NK-92 (cell line): ENCODE data around the gene LPIN3.

Experiments used
- DNase-seq: peaks from one replicate; lab custom pipeline; 2025; ENCODE audit not compliant: unreplicated experiment; lab: John Stamatoyannopoulos, UW

Gene LPIN3

GRCh38 chr20:41390889-41391288 lies 50.3 kb downstream of the LPIN3 start:
- no peak for DNase-seq

DNA sequence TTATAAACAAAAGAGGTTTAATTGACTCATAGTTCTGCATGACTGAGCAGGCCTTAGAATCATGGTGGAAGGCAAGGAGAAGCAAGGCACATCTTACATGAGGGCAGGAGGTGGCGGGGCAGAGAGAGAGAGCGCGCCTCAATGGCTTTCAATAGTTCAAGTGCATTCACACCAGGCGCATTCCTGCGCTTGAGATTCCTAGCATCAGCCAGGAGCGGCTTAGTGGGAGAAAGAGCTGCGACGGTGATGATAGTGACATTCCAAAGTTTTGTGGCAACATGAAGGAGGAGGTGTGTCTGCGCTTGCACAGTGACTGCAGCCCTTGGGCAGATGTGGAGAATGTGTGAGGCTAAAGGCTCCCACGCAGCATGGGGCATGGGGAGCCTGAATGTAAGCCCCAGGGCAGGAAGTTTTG lies 51.0 kb downstream of the LPIN3 start:
- DNase-seq = no peak

GRCh38 chr20:41392295-41392694 lies 51.7 kb downstream of the LPIN3 start:
- no peak for DNase-seq

DNA sequence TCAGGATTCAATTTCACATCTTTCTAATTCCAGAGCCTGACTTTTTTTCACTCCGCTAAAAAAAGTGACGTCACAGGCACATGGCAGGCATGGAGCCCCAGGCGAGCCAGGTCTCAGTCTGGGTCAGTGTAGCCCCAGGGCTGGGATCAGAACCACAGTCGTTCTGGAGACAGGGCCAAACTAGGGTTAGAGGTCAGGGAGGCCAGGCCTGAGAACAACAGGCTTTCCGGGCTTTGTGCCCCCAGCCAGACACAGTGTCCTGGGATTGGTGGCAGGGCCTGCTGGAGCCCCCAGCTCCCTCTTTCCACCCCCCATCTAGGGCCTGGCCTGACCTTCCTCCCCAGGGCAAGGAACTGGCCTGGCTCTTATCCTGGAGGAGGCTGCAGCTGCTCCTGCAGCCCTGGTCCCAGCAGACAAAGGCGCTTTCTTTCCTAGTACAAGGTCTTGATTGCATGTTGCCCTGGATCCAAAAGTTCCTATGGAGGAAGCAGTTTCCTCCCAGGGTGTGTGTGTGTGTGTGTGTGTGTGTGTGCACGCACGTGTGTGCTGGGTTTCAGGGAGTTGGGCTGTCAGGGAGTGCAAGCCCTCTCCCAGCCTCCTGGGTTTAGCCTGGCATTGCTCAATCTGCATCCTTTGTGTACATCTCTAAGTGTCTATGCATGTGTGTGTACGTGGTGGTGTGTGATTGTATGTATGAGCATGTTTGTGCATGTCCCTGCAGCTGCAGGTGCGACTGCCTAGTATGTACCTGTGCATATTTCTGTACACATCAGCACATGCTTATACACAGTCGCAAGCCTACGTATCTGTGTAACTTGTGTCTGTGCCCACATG lies 52.5 kb downstream of the LPIN3 start:
- DNase-seq = no peak

GRCh38 chr20:41393705-41394066 lies 53.1 kb downstream of the LPIN3 start:
- no peak for DNase-seq

DNA sequence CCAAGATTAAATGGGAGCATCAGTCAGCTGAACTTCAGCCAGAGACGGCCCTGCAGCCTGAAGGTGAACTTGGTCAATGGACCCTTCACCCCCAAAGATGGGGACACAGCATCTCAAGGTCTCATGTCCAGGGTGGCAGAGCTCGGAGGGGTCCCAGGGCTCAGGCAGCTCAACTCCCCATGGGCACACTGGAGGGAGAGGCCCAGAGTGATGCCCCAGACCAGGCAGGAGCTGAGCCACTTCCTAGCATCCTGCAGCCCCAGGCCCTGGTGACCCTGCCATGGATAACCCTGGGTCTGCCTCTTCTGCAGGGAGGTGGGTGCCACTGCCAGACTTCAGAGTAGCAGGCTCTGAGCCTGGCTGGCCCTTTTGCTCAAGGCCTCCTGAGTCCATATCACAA lies 53.5 kb downstream of the LPIN3 start:
- DNase-seq = no peak

GRCh38 chr20:41394931-41395666 lies 54.5 kb downstream of the LPIN3 start:
- no peak for DNase-seq

- no peak for DNase-seq
These were observed 55.3 kb downstream of the LPIN3 start for GRCh38 chr20:41395667-41396664.

- no peak for DNase-seq
These were observed 57.8 kb downstream of the LPIN3 start for GRCh38 chr20:41398408-41398807.

DNA sequence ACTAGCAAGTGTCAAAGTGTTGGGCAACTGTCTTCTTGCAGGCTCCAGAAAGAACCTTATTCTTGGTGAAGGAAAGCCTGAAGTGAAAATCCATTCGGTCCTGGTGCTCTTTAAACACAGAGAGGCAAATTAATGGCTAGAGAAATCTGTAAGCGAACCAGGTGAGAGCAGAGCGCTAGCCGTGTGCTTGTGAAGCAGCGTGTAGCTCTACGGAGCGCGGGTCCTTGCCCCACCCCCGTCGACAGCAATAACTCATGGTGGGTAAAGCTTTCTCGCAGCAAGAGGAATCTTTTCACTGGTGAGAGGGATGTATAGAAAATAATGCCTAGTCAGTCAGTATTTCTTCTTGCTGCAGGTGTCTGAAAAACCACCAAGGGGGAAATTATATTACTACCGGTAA lies 63.0 kb downstream of the LPIN3 start:
- no peak for DNase-seq

GRCh38 chr20:41405436-41405835 lies 64.8 kb downstream of the LPIN3 start:
- DNase-seq = no peak

DNA sequence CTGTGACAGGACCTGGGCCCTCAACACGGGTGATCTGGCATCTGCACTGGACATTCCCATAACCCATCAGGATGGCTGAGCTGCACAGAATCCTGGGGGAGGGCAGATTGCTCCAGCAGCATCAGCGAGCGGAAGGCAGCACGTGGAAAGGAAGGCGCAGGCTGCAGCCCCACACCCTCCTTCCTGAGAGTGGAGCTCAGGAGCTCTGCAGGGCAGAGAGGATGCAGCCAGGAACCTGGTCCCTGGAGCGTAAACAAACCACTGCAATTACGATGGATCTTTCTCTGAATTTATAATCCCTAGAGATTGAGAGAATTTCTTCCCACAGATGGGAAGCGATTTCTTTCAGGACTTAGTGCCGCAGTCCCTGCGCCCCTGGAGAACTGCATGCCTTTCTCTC lies 65.7 kb downstream of the LPIN3 start:
- DNase-seq = no peak

- no peak for DNase-seq
These were observed 66.3 kb downstream of the LPIN3 start for GRCh38 chr20:41406896-41407444.

DNA sequence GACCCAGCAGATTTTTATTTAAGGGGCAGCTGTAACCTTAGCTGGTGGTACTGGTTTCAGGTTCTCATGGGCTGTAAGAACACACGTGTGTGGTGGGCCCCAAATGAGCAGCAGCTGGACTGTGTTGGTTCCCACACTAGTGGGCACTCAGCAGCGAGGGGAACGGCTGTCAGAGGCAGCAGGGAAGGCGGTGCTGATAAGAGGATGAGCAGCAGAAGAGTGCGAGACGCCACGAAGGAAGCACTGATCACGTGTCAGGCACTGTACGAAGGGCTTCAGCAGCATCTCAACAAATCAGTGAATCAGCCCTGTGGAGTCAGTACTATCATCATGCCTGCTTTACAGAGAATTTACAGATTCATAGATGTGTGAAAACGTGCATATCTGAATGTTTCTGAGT lies 67.0 kb downstream of the LPIN3 start:
- no peak for DNase-seq

- DNase-seq = no peak
These were observed 67.7 kb downstream of the LPIN3 start for GRCh38 chr20:41408156-41408794.

DNA sequence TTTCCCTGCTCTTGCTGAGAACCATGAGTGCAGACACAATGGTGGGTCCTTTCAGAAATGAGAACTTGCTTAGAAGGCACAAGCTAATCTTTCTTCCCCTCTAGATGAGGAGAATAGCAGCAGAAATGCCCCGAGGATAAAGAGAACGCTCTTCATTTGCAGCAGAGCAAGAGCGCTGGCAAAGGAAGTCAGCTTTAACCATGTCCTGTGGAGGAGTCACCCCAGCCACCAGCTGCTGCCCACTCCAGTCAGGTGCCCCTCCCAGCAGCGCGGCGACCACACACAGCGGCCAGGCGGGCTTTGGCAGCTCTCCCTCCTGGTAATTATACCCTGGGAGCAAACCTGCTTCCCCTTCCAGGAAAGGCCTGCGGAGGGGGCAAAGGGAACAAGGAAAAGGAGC lies 68.4 kb downstream of the LPIN3 start:
- no peak for DNase-seq
